ENCODE results near the gene LATS2.
A peak's percentile ranks its signal among the peaks of the same experiment; 100 is the strongest.

LATS2 gene

DNA sequence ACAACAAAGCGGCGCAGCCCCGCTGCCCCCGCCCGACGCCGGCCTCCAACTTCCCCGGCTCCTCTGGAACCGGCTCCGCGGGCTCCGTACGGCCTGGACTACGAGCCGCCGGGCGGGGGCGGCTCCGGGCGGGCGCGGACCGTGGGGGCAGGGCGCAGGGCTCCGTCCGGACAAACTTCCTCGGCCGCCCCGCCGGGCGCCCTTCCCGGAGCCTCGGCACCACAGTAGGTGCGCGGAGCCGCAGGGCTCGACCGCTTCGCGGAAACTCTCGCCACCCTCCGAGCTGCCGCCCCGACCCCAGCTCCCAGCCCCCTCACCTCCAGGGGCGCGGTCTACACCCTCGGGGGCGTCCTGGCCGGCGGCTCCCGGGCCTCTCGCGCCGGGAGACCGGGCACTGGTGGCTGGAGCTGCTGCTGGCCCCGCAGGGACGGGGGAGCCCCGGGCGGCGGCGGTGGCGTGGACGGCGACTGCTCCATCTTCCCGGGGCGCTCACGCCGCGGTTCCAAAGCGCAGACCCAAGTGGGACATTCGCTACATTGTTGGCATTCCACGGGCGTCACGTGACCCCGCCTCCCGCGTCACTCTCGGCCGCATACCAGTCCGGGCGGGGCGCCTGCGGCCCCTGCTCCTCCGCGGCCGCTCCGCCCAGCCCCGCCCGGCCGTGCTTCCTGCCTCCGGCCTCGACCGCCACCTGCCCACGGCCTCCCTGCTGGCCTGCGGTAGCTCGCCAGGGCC lies at the start of gene LATS2:
LATS2 (minus strand) TSS at position 558 of the 735 bp plus-strand sequence. CDS start 15,560 bp downstream, outside the sequence.
- DNase-seq = peak; percentile 42

DNA sequence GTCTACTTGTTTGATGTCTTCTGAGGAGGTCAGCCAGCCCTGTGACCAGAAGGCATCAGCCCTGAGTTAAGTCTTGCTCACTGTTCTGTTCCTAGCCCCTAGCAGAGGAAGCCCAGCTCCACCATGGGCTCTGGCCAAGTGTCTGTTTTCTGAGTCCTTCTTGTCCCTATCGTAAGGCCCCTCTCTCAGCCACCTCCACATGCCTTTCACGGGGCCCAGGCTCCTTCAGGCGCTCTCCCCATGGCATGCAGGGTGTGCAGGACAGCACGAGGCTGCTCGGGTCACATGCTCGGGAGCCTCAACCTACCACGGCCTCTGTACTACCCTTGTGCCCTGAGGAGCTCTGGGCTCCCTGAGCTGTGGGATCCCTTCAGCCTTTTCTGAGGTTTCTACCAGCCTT lies 47.8 kb upstream of the LATS2 start:
- no peak for DNase-seq

DNA sequence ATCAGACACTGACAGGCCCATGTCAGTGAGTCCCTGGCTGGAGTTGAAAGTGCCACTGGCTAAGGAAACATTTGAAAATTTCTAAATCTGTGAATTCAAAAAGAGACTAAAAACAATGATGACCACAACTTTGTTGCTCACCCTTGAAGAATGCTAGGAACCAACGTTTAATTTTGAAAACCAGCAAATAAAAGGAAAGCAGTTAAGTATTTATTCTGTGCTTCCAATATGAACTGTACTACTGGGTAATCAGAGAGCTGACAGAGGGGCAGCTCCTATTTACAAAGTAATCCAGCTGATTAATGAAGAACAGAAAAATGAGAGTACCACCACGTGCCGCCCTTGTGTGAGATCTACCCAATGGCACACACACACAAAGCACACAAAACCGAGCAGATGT lies 44.7 kb upstream of the LATS2 start:
- no peak for DNase-seq

DNA sequence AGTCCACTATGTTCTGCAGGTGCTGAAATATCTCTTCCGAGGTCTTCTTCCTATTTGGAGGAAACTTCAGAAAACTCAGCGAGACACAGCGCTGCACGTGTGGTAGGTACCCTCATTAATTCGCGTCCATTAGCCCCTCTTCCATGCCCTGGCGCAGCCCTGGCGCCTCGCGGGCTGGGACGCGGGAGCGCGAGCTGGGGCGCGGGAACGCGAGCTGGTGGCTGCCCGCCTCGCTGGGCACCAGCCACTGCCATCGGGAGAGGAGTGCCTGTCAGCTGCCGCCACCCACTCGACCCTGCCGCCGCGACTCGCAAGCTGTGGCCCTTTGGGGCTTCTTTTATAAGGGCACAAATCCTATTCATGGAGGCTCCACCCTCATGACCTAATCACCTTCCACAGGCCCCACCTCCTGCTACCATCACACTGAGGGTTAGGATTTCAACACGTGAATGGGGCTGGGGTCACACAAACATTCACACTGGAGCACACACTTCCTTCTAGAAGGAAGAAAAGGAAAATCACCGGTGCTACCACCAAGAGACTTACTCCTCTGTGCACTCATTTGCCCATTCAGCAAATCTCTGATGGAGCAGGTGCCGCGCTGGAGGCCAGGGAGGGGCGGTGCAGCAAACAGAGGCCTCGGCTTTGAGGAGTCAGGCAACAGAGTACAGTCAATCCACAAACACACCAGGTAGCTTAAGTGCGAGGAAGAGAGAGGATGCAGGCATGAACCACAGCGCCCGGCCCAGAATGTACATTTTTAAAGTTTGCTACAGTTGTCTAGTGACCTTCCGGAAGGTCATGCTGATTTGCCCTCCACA lies 43.0 kb upstream of the LATS2 start:
- DNase-seq = no peak

DNA sequence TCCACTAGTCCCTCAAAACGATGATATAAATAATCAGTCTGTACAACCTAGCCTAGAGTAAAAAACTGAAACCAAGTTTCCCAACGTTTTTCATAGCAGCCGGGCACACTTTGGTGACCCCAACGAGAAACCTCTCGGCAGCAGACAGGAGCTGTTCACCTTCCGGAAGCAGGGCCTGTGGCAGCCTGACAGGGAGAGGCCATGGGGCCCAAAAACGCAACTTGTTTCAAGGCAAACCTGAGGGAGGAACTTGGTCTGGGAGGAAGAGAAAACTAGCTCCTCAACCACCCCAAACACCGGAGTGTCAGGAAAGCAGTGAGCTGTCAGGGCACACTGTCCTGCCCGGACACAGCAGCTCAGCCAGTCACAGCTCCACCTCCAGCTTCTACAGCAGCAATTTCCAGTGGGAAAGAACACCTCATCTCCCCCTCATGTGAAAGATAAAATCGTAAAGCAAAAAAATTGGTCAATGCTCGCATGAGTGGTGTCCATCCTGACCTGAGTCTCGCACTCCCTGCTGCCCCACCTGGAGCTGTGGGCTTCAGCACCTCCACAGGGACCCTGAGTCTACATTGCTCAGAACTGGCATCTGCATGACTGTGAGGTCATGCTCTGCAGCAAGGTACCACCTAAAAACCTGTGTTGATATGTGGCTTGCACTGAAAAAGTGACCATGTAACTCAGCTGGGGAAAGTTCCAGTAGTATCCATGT lies 40.6 kb upstream of the LATS2 start:
- no peak for DNase-seq

DNA sequence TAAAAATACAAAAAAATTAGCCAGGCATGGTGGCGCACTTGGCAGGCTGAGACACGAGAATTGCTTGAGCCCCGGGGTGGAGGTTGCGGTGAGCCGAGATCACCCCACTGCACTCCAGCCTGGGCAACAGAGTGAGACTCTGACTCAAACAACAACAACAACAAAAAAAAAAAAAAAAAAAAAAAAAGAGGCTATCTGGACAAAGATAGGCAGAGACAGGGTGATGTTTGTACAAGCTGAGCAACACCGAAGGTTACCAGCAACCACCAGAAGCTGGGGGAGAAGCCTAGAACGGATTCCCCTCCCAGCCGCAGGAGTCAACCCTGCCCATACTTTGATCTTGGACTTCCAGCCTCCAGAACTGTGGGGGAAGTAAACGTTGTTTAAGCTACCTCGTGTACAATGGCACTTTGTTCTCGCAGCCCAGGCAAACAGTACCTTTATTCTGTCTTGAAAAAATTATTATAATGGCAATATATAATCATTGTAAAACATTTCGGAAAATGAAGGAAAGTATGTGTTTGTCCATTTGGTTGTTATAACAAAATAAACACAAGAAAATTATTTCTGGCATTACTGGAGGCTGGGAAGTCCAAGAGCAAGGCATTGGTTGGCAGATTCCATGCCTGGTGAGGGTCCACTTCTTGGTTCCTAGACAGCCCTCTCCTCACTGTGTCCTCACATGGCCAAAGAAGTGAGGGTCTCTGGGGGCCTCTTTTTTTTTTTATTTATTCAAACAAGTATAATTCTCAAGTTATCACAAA lies 39.8 kb upstream of the LATS2 start:
- no peak for DNase-seq

DNA sequence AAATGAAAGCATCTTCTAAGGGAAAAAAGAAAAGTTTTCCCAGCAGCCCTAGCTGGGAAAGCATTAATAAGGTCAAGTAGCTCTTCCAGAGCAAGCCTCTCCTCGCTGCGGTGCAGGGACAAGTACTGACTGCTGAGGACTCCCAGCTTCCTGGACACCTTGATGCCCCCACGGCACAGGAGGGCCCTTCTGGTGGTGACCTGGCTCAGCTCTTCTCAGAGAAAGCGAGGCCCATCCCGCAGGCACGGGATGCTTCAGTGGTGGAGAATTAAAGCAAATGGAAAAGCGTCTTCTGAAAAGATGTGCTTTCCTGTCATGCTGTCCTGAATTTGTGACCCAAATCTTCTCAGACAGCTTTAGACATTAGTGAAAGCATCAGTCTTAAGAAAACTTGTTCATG lies 38.8 kb upstream of the LATS2 start:
- no peak for DNase-seq

DNA sequence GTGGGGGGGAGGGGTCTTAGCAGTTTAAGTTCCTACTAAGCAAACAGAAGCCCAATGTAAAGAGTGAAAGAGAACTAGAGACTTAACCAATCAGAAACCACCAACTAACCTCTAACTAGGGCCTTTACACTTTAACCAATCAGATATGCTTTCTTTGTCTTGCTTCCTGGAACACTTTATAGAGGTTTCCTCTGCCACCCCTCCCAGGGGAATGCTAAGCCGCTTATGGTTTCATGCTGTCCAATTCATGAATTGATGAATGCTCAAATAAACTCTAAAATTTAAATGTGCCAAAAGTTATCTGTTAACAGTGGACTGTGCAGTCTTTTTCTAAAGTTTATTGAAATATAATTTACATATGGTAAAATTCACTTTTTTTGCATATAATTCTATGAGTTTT lies 33.9 kb upstream of the LATS2 start:
- DNase-seq = no peak

DNA sequence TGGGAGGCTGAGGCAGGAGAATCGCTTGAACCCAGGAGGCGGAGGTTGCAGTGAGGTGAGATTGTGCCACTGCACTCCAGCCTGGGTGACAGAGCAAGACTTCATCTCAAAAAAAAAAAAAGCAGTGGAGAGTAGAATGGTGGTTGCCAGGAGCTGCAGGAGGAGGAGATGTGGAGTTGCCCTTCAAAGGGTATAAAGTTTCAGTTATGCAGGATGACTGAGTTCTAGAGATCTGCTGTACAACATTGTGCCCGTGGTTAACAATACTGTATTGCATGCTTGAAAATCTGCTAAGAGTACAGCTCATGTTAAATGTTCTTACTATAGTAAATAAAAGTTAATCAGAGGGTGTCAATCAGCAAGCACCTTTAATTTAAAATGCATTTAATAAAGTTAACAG lies 28.4 kb upstream of the LATS2 start:
- DNase-seq = no peak

DNA sequence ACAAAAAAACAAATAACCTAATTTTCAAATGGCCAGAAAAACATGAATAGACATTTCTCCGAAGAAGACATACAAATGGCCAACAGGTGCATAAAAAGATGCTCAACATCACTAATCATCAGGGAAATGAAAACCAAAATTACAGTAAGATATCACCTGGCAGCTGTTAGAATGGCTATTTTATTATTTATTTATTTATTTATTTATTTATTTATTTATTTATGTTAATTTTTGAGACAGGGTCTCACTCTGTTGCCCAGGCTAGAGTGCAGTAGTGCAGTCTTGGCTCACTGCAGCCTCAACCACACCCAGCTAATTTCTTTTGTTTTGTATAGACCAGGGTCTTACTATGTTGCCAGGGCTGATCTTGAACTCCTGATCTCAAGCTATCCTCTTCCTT lies 27.1 kb upstream of the LATS2 start:
- no peak for DNase-seq

DNA sequence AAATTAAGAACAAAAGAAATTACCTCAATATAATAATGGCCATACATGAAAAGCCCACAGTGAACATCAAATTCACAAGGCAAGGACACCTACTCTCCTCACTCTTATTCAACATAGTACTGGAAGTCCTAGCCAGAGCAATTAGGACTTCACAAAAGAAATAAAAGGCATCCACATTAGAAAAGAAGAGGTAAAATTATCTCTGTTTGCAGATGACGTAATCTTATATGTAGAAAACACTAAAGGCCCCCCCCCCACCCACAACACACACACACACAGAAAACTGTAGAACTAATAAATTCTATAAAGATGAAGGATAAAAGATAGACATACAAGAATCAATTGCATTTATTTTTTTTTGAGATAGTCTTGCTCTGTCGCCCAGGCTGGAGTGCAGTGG lies 25.5 kb upstream of the LATS2 start:
- DNase-seq = no peak

DNA sequence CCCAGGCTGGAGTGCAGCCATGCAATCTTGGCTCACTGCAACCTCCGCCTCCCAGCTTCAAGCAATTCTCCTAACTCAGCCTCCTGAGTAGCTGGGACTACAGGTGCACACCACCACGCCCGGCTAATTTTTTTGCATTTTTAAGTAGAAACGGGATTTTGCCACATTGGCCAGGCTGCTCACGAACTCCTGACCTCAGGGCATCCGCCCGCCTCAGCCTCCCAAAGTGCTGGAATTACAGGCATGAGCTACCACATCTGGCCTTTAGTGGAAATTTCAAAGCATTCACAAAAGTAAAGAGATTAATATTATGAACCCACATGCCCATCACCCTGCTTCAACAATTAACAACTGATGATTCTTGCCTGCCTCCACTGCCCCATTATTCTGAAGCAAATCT lies 20.5 kb upstream of the LATS2 start:
- no peak for DNase-seq

DNA sequence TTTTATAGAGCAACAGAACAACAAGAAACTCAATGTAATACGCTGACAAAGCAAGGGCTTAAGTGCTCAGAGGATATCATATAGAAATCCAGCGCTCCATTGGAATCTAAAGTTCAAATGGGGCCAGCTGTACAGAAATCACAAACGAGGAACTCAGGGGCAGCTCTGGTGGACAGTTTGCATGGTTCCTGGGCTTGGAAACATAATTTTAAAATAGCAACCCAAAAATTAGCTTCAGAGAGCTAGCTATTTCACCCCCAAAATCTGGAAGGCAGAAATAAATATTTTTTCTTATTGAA lies 19.2 kb upstream of the LATS2 start:
- no peak for DNase-seq

DNA sequence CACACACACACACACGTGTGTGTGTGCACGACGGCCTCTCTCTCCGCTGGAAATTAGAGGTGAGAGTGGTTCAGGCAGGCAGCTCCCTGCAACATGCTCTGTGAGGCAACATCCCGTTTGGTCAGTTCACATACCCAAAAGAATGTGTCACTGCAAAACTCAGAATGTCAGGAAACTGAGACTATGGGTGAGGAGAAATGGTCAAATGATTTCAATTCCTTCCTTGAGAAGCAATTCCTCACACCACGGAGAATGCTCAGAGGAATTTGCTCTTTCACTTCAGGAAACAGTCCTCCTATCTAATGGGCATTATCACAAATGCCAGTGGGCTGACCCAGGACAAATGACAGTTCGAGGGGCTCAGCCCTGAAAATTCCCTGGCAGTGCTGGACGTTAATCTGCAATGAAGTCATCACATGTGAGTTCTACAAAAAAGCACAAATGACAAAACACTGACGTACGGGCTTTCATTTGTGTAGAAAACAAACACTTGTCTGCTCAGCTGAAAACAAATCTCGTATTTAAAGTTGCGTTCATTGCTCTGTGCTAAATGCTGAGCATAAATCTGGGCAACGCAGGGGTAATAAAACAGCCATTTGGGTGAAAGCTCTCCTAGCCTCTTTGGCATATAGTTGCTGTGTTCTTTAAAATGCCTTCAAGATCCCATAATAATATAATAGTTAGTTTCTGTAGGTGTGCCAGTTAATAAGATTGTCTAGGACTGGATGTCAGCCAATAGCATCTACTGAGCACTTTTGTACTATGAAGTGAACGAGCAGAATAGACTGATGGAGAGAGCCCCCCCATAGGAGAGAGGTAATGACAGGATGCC lies 18.6 kb upstream of the LATS2 start:
- DNase-seq = no peak

DNA sequence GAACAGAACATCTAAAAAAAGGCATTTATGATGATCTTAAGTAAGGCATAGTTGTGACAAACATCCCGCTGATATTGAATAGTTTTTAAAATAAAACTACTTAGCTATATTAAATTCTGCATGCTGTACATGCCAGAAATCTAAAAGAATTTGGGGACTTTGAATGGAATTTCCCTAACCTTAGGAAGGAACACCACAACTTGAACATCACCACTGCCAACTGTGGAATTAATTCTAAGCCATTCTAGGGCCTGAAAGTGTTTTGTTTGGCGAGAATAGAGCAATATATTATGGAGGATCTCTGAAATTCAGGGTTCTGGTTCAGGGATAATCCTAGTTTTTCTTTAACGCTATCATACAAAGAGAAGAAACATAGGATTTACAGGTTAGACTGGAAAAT lies 17.8 kb upstream of the LATS2 start:
- no peak for DNase-seq

DNA sequence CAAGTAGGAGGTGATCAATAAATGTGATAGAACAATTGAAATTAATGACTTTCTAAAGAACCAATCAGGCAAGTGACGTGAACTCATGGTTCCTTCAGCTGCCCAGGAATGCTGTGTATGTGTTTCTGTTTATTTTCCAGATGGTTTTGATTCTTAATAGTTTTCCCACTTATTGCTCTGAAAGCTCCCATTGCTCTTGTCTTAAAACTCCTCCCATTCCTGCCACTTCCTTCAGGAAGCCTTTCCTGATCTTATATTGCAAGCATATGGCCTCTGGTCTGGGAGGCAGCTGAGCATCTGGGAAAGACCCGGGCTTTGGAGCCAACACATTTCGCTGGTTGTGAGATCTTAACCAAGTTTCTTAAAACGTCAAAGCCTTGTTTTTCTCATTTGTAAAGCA lies 17.1 kb upstream of the LATS2 start:
- DNase-seq = no peak

DNA sequence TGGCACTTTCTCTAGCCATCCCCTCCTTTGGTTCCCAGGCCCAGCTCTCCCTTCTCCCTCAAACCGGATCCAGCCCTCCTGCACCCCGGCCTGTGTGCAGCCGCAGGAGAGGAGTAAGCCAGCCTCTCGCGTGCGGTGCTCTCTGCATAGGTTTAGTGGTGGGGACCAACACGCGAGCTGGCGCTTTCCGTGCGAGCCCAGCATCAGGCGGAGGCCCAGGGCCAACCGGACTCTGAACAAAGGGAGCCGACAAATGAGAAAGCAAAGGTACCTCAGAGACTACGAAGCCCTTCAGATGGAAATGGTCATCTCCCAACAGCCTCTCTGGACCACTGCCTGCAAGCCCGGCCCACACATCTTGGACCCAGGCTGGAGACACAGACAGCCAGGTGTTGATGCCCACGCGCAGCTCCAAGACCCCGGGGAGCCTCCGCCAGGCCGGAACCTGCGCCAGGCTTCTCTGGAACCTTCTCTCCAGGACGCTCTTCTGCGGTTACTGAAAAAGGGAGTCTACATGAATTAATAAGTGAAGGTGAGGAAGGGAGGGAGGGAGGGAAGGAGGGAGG lies 16.5 kb upstream of the LATS2 start:
- DNase-seq = no peak

DNA sequence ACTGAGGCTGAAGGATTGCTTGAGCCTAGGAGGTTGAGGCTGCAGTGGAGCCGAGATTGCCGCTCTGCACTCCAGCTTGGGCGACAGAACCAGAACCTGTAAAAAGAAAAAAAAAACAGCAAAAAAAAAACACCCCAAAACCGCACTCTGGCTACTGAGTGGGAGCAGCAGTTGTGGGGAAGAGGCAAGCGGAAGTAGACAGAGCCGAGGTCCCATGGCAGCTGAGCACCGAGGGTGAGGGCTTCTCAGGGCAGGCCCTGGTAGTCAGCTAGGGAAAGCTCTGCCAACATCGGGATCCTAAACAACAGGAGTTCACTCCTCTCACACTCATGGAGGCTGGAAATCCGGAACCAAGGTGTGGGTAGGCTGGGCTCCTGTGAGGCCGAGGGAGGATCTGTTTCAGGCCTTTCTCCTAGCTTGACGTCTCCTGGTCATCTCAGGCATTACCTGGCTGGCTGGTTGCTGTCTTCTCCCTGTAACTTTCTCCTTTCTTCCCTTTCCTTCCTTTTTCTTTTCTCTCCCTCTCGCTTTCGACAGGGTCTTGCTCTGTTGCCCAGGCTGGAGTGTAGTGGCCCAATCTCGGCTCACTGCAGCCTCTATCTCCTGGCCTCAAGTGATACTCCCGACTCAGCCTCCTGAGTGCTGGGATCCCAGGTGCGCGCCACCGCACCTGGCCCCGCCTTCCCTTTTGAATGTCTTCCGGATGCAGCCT lies 15.8 kb upstream of the LATS2 start:
- no peak for DNase-seq

DNA sequence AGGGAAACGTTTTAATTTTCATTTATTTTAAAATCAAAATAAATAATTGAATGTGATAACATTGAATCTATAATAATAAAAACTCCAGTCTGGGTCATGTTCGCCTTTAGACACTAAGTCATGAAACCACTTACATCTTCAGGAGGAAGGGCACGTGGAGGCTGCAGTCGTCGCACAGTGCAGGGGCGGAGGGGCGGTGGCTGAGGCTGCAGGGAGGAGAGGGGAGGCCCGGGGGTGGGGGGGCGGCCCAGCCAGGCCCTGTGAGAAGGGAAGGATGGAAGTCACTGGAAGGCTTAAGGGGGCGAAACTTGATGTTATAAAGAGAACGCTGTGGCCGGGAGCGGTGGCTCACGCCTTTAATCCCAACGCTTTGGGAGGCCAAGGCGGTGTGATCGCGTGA lies 14.9 kb upstream of the LATS2 start:
- no peak for DNase-seq

DNA sequence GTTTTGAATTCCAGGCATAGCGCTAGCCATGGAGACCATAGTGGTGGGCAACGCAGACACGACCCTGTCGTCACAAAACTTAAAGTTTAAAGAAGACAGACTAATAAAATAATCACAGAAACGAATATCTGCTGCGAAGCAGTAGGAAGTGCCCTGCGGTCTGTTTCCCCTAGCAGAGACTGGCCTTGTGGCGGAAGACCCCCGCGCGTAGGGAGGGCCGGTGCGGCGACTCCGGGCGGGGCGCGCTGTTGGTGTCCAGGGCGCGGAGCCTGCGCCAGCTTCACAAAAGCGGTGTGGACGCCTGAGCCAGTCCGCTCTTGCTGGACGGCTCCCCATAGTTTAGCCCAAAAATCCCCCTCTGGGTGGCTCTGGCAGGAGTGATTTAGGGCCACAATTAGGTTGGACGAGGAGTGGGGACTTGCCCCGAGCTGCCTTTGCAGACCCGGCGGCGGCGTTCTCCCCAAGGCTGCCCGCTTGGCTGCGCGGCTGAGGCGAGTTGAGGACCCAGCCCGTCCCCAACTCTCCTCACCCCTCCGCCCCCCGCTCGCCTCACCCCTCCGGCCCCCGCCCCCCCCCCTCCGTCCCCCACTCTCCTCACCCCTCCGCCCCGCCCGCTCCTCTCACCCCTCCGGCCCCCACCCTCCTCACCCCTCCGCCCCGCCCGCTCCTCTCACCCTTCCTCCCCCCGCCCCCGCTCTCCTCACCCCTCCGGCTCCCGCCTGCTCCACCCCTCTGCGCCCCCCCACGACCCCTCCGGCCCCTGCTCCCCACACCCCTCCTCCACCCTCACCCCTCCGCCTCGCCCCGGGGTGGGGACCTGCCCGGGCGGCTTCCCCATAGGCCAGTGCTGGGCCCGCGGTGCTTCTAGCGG lies 14.2 kb upstream of the LATS2 start:
- DNase-seq = peak; percentile 32

All from stimulated activated naive CD4-positive, alpha-beta T cell treated with Interleukin-2 at 50 U/mL for 16 hours (primary cell).